Activated T-helper 1 cell treated with Interleukin-2 at 50 U/mL for 16 hours (primary cell): Measurements from ENCODE around the gene SLC15A3.

Experiments
- DNase-seq: peaks from one replicate; pipeline ENCODE4 v3.0.0-alpha.2; 2020; ENCODE audit warnings: low read depth

The SLC15A3 gene

DNA sequence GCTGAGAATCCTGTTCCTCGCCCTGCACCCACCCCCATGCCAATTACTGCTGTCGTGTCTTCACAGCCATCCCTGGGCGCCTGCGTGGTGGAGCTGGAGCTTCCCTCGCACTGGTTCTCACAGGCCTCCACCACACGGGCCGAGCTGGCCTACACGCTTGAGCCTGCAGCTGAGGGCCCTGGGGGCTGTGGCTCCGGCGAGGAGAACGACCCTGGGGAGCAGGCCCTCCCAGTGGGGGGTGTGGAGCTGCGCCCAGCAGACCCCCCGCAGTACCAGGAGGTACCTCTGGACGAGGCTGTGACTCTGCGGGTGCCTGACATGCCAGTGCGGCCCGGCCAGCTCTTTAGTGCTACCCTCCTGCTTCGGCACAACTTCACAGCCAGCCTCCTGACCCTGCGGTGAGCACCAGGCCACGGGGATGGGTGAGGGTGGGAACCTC lies 23.4 kb downstream of the SLC15A3 start:
- DNase-seq, result no peak

DNA sequence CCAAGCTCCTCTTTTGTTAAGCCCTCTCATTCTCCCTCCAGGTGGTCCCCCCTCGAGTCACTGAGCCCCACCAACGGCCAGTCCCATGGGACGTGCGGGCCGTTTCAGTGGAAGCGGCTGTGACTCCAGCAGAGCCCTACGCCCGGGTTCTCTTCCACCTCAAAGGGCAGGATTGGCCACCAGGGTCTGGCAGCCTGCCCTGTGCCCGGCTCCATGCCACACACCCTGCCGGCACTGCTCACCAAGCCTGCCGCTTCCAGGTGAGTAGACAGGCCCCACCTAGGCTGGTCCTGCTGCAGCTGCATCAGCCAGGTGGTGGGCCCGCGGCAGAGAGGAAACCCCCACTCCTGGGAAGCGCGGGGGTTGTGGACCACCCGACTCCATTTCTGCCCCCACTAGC lies 24.4 kb downstream of the SLC15A3 start:
- no peak for DNase-seq

DNA sequence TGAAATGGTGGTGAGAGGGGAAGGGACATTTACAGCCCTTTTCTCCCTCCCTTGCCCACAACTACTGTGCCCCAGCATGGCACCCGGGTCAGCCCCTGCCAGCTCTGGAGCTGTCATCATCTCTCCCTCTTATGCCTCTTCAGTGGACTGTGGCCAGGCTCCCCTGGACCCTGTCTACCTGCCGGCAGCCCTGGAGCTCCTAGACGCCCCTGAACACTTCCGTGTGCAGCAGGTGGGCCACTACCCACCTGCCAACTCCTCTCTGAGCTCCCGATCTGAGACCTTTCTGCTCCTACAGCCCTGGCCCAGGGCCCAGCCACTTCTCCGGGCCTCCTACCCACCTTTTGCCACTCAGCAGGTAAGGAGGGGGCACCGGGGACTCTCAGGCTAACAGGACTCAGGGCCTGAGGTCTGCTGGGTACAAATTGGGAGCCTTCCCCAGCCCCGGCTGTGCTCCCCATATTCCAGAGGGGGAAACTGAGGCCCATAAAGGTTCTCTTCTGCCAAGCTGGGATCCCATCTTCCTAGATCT lies 24.8 kb downstream of the SLC15A3 start:
- no peak for DNase-seq

GRCh38 chr11:60926500-60926899 lies 25.5 kb downstream of the SLC15A3 start:
- DNase-seq, result no peak

- no peak for DNase-seq
Observed at GRCh38 chr11:60925868-60926267, 26.1 kb downstream of the SLC15A3 start.

DNA sequence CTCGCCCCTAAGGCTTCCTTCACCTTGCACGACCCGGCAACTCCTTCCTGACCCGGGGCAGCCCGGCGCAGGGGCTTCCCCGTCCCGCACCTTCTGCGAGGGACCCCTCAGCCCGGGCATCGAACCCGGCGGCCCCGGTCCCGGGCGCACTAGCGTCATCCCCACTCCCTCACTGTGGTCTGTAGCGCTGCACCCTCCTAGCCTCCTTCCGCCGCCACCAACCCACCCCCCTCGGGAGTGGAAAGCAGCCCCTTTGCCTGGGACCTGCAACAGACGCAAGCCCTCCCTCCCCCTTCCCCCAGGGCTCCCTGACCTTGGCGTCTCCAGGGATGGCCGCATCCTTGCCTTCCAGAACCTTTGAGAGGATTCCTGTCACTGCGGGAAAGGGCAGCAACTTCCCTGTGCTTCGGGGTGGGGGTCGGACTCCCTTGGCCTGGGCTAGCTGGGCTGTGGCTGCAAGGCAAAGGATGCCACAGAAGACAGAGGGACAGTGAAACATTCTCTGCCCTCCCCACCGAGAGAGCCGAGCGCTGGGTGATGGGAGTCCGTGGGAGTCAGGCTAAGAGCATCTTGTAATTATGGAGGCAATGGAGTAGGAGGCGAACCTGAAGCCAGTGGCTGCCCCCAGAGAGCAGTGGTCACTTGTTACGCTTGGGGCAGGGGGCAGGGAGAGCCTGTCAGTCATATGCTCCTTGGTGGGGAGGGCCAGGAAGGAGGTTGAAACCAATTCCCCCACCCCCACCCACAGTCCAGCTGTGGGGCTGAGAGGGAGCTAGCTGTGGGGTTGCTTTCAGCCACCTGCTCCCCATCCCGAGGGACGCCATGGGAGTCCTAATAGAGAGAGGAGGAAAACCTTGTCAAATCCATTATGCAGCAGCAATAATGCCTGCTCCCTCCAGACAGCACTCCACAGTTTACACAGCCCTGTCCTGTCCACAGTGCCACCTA lies 26.8 kb downstream of the SLC15A3 start:
- no peak for DNase-seq

DNA sequence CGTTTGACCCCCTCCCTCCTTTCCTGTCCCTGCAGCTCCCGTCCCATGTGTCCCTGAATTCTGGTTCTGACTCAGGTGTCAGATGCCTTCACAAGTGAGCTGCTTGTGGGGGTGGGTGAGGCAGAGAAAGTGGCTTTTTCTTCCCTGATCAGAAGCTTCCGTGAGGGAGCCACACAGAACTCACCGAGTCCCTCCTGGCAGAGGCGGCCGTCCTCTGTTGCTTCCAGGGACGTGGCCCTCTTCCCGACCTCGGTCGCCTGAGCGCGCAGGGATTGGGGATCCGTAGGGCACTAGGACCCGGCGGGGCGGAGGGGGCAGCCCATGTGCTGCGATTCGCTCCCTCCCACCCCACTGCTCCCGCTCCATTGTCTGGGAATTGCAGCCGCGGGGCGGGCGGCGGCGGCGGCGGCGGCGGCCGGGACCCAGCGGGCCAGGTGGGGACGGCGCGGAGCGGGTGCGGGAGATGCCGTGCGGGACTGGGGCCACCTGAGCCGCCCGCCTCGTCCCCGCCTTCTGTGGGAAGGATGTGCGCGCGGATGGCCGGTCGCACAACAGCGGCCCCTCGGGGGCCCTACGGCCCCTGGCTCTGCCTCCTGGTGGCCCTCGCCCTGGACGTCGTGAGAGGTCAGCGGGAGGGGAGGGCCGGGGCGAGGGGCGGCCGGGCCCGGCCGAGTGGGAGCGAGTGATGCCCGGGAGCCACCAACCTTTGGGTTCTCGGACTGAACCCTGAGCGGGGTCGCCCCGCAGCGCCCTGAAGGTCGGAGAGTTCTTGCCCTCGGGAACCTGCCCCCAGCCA lies 27.7 kb downstream of the SLC15A3 start, which contains the start of gene TMEM132A:
TSS of gene TMEM132A (plus strand) at position 351 of the 796 bp plus-strand sequence. CDS start at position 525, 174 bp downstream.
- no peak for DNase-seq

- DNase-seq, result no peak
Observed at GRCh38 chr11:60923800-60924109, 28.2 kb downstream of the SLC15A3 start.

DNA sequence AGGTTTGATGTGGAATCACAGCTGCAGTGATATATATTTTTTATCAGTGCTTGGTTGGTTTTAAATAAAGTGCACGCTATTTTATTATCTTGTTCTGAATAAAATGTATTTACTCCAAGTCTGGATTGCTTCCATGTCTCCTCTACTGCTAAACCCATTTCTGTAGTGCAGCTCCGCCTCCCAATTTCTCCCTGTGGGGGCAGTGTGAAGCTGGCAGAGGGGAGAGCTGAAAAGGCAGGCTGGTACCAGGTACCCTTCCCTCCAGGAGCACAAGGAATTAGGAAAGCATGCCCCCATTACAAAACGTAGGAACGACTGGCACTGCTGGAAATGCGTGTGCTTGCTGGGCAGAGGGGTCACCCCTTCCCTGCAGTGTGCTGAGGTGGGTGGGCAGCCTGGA lies 28.6 kb downstream of the SLC15A3 start:
- DNase-seq, result no peak

GRCh38 chr11:60922906-60923305 lies 29.1 kb downstream of the SLC15A3 start:
- no peak for DNase-seq

- no peak for DNase-seq
Observed at GRCh38 chr11:60921777-60922335, 30.1 kb downstream of the SLC15A3 start.

DNA sequence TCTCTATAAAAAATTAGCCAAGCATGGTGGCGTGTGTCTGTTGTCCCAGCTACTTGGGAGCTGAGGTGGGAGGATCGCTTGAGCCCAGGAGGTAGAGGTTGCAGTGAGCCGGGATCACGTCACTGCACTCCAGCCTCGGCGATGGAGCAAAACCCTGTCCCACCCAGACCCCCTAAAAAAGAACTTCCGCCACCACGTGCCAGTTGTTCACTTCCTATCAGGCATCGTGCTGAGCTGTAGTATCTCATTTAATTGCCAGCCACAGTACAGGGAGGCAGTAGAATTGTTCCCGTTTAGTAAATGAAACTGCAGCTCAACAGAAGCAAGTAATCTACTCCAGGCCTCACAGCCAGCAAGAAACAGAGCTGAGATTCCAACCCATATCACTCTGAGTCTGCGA lies 30.7 kb downstream of the SLC15A3 start:
- no peak for DNase-seq

DNA sequence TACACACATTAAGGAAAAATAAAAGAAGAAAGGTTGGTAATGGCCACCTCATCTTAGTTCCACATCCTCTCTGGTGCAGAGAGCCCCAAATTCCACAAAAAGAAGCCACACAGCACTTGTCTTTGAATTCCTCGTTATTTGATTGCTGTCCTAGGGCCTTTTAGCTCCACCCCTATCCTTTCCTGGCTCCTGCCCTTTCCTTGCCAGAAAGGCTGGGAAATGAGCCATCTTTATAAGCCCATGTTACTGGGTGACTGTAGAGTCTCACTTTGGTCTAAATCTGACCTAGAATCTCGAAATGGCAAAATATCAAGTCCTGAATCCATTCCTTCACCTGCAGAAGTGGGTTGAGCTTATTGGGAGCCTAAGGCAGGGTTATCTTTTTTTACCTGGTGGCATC lies 32.0 kb downstream of the SLC15A3 start:
- DNase-seq, result no peak

- no peak for DNase-seq
Observed at GRCh38 chr11:60919320-60919719, 32.7 kb downstream of the SLC15A3 start.

DNA sequence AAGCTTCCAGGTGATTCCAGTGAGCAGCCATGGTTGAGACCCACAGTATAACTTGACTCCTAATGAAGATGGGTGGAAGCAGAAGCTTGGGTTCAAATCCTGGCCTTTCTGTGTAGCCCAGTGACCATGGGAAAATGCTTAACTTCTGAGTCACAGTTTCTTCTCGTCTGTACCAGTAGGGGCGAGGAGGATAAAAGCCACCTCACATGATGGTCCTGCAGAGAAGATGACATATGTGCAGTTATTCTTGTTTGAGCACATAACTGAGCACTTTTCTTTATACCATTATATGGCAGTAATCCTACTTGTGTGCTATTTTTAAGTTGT lies 33.1 kb downstream of the SLC15A3 start:
- DNase-seq, result no peak

DNA sequence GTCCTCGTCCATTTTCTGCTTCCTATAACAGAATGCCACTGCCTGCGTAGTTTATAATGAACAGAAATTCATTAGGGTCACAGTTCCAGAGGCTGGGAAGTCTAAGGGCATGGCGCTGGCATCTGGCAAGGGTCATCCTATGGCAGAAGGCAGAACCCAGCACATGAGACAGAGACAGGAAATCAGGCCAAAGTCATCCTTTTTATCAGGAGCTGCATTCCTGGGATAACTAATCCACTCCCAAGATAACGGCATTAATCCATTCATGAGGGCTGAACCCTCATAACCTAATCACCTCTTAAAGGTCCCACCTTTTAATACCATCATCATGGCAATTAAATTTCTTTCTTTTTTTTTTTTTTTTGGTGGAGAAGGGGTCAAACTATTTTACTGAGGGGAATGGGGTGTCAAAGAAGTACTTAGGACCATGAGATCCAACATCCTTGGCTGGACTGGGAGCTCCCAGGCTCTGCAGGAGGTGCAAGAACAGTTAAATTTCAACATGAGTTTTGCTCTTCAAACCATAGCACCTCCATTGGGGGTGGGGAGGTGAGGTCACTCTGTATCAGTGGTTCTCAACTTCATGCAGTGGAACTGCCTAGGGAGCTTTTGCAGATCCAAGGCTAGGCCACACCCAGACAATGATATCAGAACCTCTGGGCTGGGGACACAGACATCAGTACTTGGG lies 33.6 kb downstream of the SLC15A3 start:
- DNase-seq, result no peak

DNA sequence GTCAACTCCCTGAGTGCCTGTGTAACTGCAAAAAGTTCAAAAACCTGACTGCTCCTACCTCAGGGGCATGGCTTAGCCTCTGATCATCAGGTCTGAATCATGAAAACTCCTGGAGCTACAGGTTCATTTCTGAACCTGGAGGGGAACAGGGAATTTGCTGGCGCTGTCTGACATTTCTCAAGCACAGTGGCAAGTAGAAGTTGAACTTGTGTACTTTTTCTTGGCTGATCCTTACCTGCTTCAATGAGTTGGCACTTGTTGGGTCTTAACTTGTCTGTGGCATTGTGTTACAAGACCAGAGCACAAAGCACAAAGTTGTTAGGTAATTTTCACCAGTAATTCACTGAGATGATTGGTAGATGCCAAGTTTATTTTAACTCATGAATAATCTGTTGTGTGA lies 34.7 kb downstream of the SLC15A3 start:
- no peak for DNase-seq

DNA sequence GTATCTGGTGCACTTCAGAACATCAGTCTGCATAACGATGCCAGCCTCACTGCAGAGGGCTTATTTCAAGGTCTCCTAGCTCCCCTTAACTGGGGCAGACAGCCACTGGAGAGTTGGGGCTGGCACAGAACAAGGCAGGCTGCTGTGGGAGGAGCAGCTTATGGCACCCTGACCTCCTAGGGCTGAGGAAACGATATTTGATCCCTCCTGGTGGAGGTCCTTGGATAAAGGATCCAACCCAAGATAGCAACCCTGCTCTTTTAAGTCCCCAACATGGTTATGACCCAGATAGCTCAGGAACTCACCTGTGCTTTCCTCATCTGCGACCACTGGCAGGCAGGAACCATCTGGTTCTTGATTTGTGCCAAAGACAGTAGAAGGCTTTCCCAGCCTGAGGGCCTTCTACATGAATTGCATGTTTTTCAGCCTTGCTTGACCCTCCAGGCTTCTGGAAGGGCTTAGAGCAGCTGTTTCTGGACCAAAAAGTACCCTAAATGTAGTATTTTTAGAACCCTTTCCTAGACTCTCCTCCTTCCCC lies 35.2 kb downstream of the SLC15A3 start:
- no peak for DNase-seq

- DNase-seq, result peak; percentile 53
Observed at GRCh38 chr11:60915248-60915914, 36.6 kb downstream of the SLC15A3 start.

DNA sequence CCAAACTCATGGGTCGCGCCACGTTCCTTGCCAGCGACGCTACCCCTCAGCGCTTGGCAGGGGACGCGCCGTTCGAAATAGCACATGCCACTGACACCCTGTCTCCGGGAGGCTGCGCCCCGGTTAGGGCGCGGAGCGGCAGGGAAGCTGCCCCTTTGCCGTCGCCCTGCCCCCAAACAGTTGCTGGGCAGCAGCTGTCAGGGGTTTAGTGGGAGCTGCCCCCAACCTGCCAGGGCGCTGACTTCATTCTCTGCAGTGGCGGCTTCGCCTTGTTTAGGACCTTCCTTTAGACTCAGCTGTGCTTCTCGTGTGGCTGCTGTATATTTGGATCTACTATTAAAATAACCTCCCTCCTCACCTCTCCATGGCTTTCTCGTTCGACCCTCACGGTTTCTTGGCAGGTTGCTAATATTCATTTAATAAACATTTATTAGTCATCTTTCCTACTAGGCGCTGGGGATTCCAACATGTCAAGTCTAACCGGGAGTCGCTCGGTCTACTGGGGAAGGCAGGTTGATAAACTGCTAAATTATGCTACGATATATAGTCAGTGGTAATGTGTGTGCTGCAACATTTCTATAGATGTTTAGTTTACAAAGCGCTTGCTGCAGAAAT lies 37.2 kb downstream of the SLC15A3 start:
- DNase-seq, result no peak
